SJSA1 (cell line): ENCODE measurements around the gene LPAR5. TPM values are rescaled to one million over a fixed set of nuclear protein-coding genes. Genes with fewer than 3 reads are reported as not detected.

ENCODE experiments used
- DNase-seq, 2 experiments: peaks; one replicate each; pipeline ENCODE4 v3.0.0-alpha.2; 2015 to 2020; ENCODE audit warnings: low spot score in 2 of 2, low read depth in 1 of 2
- H3K27ac ChIP-seq: fragments of 250-450 bp; sonication (Bioruptor Pico); 2 replicates; pipeline ENCODE4 v1.5.1; 2020; ENCODE audit warnings: mild to moderate bottlenecking, moderate library complexity
- H3K27me3 ChIP-seq: fragments of 250-450 bp; sonication (Bioruptor Pico); replicated peaks from 2 replicates; pipeline ENCODE4 v1.5.1; 2020; ENCODE audit warnings: mild to moderate bottlenecking, moderate library complexity
- H3K36me3 ChIP-seq: fragments of 250-450 bp; sonication (Bioruptor Pico); 2 replicates; pipeline ENCODE4 v1.5.1; 2020; ENCODE audit warnings: mild to moderate bottlenecking
- H3K4me1 ChIP-seq: fragments of 250-450 bp; sonication (Bioruptor Pico); replicated peaks from 2 replicates; pipeline ENCODE4 v1.6.1; 2021; ENCODE audit warnings: mild to moderate bottlenecking
- H3K4me3 ChIP-seq: fragments of 250-450 bp; sonication (Bioruptor Pico); 2 replicates; pipeline ENCODE4 v1.5.1; 2020; ENCODE audit warnings: mild to moderate bottlenecking
- H3K9me3 ChIP-seq: fragments of 250-450 bp; sonication (Bioruptor Pico); replicated peaks from 2 replicates; pipeline ENCODE4 v1.5.1; 2020; ENCODE audit warnings: mild to moderate bottlenecking
- total RNA-seq: library from RNA; depleted of rRNA; stranded (reverse); fragments of >200 nt; shearing (Covaris generic); gene quantifications from 2 replicates; pipeline ENCODE4 v1.2.3, GENCODE V29; 2014

LPAR5 gene
- total RNA-seq, 1 experiment from 2014 or later = not detected

DNA sequence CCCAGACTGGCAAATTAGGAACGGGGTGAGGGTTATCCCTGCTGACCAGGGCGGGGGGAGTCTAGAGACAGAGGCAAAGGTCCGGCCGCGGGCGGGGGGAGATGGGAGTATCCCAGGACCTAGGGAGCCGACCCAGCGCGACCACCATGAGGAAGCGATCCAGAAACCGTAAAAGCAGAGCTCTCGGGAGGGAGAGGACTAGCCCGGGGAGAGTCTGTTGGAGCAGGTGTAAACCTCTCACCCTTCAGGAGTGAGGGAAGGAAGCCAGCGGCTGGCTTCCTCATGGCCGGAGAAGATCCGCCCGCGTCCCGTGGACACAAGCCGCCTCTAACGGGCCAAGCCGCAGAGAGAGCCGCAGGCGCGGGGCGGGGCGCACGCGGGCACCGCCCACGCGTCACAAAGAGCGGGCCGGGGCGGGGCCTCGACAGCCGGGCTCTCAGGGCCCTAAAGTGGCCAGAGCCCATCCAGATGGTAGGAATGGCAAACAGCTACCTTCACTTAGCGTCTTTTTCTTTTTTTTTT, 11.4 kb upstream of the LPAR5 start, which contains the start of gene ACRBP:
ACRBP (minus strand) TSS at position 350 of the 522 bp plus-strand sequence; CDS start at position 284, 66 bp downstream.
- Histone ChIP-seq H3K36me3 (peaks cover 19% of the 10 kb centered on the region), H3K4me1 (no peaks in the 10 kb centered on the region), H3K27me3 (no peaks in the 10 kb centered on the region), H3K9me3 (no peaks in the 10 kb centered on the region), H3K4me3 (no peak within 1 kb of the TSS), H3K27ac (no peak within 1 kb of the TSS)
- DNase-seq = no peak

DNA sequence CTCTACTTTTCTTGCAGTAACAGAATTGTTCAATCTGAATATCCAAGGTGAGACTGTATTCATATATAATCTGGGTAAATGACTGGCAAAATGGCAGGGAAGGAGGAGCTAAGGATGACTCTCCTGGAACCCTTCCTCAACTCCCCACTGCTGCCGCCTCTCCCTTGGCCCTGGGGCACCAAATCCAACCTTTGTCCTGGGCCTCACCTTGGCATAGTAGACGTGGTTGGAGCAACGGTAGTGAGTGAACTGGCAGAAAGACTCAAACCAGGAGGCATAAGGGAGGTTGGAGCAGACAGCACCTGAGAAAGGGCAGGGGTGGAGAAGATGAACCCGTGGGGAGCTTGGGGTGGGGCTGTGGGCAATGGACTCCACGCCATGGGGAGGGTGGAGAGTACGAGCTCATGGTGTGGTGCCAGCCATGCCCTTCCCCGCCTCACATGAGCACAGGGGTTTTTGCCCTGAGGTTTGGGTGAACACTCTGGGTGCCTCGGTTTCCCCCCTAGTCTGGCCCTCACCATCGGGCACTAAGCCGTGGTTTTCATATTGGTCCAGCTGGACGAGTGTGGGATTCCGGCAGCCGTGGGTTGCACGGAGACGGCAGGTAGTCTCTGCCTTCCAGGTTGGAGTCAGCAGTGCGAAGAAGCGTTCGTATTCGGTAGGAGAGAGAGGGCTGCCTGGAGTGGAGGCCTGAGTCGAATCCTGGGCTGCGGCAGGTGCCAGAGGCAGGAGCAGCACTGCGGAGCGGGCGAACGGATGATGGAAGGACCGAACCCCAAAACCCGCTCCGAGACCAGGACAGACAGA, 10.7 kb upstream of the LPAR5 start:
- Histone ChIP-seq H3K27ac (no peak overlapping the region), H3K27me3 (no peaks in the 10 kb centered on the region), H3K9me3 (no peaks in the 10 kb centered on the region), H3K4me3 (no peak overlapping the region), H3K36me3 (peaks cover 16% of the 10 kb centered on the region), H3K4me1 (no peaks in the 10 kb centered on the region)
- DNase-seq = no peak

DNA sequence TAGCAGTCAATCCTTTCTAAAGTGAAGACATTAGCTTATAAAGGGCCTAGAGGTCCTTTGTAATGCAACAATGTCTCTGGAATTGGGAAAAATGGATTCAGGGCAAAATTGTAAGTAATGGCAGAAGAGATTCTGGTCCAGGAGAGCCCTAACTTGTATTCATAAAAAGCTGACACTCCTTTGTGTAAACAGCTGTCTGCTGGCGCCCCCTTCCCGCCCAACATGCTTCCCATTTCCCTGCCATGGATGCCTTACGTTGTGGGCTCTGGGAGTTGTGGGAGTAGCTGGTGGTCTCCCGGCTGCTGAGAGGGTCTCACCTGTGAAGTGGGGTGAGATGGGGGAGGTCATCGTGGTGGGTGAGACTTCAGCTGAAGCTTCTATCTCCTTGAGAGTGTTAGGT, 9.1 kb upstream of the LPAR5 start:
- DNase-seq = no peak
- H3K27ac ChIP-seq = no peak overlapping the region
- no peaks in the 10 kb centered on the region for H3K4me1 ChIP-seq
- 0 out of 2 replicates have a peak, but pooled peaks cover 6% of the 10 kb centered on the region for H3K36me3 ChIP-seq
- no peak overlapping the region for H3K4me3 ChIP-seq
- H3K9me3 ChIP-seq = no peaks in the 10 kb centered on the region
- no peaks in the 10 kb centered on the region for H3K27me3 ChIP-seq

DNA sequence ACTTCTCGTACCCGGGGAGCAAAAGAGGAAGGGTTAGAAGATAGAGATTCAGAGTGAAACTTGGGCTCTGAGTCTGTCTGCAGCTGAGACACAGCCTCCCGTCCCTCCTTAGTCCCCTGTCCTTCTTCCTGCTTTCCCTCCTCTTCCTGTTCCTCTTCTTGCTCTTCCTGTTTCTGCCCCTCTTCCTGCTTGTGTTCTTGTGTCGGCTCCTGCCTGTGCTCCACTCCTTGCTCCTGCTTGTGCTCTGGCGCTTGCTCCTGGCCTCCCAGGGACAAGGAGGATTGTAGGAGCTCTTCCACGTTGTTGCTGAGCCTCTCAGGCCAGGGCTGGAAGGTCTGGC, 8.5 kb upstream of the LPAR5 start:
- Histone ChIP-seq H3K27ac (no peak overlapping the region), H3K27me3 (no peaks in the 10 kb centered on the region), H3K4me3 (no peak overlapping the region), H3K36me3 (no peaks in the 10 kb centered on the region), H3K9me3 (no peaks in the 10 kb centered on the region), H3K4me1 (no peaks in the 10 kb centered on the region)
- DNase-seq = no peak

DNA sequence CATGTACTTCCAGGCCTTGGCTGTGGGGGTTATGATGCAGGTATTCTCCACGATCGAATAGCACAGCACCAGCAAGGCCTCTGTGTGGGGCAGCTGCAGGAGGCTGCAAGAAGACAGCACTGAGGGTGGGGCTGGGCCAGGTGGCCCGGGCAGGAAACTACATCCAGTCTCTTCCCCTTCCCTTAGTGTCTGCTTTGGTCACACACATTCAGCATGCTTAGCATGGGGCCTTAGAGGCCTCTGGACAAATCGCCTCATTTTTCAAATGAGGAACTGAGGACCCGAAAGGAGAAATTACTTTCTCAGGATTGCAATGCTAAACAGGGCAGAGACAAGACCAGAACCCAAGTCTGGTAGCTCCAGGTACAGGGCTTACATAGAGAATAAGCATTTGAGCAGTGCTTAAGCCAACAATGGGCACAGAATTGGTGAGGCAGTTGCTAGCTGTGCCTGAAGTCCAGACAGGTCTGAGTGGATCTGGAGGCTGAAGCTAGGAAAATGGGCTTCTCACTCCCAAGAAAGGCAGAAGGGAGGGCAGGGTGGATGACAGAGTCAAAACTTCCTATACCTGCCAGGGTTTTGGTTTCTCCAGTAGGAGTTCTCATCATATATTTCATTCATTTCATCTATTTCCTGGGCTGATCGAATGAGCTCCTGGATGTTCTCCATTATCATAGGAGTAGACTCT, 8.0 kb upstream of the LPAR5 start:
- no peaks in the 10 kb centered on the region for H3K9me3 ChIP-seq
- no peak overlapping the region for H3K27ac ChIP-seq

DNA sequence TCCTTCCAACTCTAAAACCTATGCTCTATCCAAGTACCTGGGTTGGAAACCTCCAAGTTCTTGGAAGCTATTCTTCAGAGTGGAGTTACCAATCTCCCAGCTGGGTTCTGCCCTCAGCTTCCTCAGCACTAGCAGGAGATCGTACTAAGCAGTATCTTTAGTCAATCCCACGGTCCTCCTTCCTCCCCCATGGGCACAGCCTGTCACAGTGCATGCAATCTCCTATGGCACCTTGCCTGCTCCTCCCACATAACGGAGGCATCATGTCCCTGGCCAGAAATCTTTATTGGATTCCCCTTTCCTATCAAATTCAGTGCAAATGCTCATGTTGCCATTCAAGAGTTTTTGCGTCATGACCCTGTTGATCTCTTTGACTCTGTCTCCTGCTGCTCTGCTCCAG, 5.4 kb upstream of the LPAR5 start:
- H3K9me3 ChIP-seq = no peaks in the 10 kb centered on the region

More for the DNA sequence above, 8.0 kb upstream of the LPAR5 start:
- Histone ChIP-seq H3K36me3 (no peaks in the 10 kb centered on the region), H3K4me3 (no peak overlapping the region), H3K4me1 (no peaks in the 10 kb centered on the region), H3K27me3 (no peaks in the 10 kb centered on the region)
- DNase-seq = no peak

DNA sequence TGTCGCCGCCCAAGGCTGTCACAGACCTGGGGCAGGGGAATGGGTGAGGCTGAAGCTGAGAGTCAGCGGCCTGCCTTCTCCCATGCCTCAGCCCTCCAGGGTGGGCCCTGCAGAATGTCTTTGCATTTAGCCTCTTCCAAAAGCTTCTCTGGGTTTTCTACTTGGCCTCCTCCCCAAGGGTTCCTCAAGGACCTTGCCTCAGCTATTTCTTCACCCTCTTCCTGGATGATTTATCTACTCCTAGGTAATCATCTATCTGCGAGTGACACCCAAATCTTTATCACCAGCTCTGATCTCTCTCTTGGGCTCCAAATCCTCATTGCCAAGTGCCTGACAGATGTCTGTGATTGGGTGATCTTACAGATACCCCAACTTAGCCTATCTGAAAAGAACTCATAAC, 4.7 kb upstream of the LPAR5 start:
- H3K36me3 ChIP-seq = no peaks in the 10 kb centered on the region
- peaks cover under 1% of the 10 kb centered on the region; the same call in 1 of the 2 replicates for H3K4me1 ChIP-seq
- no peak for DNase-seq
- no peak overlapping the region for H3K4me3 ChIP-seq
- H3K9me3 ChIP-seq = no peaks in the 10 kb centered on the region
- no peak overlapping the region for H3K27ac ChIP-seq
- H3K27me3 ChIP-seq = no peaks in the 10 kb centered on the region

More for the DNA sequence above, 5.4 kb upstream of the LPAR5 start:
- no peaks in the 10 kb centered on the region; the same call in 1 of the 2 replicates for H3K4me1 ChIP-seq
- H3K27ac ChIP-seq = no peak overlapping the region
- no peaks in the 10 kb centered on the region for H3K36me3 ChIP-seq
- DNase-seq = no peak
- H3K27me3 ChIP-seq = no peaks in the 10 kb centered on the region
- H3K4me3 ChIP-seq = no peak overlapping the region

DNA sequence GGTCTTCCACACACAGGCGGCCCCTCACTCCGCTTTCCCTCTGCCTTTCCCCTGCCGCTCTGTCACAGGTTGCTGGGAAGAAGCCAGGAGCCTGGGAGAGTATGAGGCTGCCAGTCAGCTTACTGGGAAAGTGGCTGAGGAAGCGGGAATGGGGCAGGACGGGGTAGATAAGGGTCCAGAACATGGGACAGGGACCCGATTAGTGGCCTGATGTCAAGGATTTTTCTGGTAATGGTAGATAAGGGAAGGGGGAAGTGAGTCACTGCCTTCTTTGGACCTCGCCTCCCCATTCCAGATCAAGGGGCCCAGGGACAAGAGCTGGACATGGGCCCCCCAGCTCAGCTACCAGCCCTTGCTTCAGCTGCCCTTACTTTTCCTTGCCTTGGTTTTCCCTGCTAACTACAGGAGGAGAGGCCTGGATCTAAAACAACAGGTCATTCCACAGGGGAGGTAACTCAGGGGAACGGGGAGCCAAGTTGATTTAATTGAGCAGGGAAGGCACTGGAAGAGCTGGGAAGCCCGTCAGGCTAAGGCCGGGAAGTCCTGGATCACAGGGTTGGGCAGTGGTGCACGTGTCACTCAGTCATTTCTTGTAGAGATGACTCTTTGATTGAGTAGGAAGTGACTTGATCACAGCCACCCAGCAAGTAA, 3.5 kb upstream of the LPAR5 start:
- no peak for DNase-seq
- Histone ChIP-seq H3K9me3 (no peaks in the 10 kb centered on the region), H3K27me3 (no peaks in the 10 kb centered on the region), H3K36me3 (no peaks in the 10 kb centered on the region), H3K27ac (no peak overlapping the region), H3K4me1 (peaks cover 3% of the 10 kb centered on the region; the same call in 1 of the 2 replicates), H3K4me3 (no peak overlapping the region)

DNA sequence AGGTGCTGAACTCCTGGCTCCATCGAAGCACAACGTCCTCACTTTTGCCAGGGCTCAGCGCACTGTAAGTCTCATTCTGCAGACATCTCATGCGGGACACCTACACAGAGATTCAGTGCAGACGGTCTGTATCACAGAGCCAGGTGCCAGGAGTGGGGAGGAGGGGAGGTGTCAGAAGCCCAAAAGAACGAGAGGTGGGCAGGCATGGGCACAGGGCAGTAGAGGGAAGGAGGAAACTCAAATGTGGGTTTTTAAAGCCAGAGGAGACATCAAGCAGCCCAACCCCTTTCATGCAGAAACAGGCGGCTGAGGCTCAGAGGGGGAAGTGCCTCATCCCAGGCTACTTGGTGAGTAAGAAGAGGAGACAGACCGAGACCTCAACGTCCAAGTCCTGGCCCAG, 2.5 kb upstream of the LPAR5 start:
- Histone ChIP-seq H3K36me3 (no peaks in the 10 kb centered on the region), H3K4me3 (no peak overlapping the region), H3K9me3 (no peaks in the 10 kb centered on the region), H3K27me3 (no peaks in the 10 kb centered on the region), H3K4me1 (peaks cover 3% of the 10 kb centered on the region; the same call in 1 of the 2 replicates), H3K27ac (no peak overlapping the region)
- no peak for DNase-seq

DNA sequence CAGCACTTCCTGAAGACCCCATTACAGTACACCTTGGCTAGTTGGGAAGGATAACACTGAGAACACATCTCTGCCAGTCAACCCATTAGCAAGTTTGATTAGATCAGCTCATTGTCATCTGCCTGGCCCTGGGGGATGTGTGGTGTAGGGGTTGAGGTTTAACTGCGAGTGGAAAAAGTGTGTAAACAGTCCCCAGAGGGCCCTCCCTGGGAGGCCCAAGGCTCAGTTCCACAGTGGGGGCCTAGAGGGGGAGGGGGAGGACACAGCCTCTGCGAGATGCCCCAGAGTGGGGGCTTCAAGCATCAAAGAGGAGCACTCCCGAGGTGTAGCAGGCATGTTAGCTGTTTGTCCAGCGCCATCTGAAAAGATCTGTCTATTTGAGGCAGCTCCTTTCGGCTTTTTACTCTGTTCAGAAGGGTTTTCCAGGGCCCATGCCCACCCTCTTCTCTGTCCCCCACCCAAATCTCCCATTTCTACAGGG, 344 bp downstream of the LPAR5 start:
- DNase-seq = no peak
- Histone ChIP-seq H3K9me3 (no peaks in the 10 kb centered on the region), H3K4me1 (peaks cover 3% of the 10 kb centered on the region; the same call in 1 of the 2 replicates), H3K36me3 (no peaks in the 10 kb centered on the region), H3K4me3 (no peak overlapping the region), H3K27me3 (no peaks in the 10 kb centered on the region), H3K27ac (no peak overlapping the region)

DNA sequence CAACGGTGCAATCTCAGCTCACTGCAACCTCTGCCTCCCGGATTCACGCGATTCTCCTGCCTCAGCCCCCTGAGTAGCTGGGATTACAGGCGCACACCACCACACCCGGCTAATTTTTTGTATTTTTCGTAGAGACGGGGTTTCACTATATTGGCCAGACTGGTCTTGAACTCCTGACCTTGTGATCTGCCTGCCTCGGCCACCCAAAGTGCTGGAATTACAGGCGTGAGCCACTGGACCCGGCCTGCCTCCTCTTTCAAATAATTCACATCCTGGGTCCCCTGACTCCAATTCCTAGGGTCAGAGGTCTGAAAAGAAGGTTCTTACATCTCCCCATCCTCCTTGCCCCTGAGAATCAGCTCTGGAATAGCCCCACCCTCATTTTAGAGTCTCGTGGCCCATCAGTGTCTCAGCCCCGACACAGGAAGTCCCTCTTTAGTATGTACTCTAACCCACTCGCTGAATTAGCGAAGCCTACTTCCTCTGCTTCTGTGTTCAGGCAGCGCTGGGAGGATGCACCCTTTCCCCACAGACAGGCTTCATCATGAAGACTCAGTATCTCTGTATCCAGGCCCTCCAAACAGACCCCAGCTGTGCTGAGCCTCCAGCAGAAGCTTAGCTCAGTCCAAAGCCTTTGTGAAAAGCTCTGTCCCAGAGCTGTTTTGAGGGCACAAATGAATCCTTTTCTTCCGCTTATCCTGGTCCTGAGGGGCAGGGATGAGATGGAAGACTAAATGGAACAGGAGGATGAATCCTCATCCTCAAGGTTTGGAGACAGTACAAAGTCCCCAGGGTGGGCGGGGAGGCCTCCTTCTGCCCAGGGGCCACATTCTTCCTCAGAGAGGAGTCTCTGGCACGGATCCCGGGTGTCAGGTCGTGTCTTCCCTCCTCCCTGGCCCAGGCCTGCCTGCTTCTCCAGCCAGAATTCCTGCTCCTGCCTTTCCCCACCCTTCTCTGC, 3.5 kb downstream of the LPAR5 start:
- Histone ChIP-seq H3K4me3 (no peak overlapping the region), H3K9me3 (no peaks in the 10 kb centered on the region), H3K27ac (no peak overlapping the region), H3K36me3 (no peaks in the 10 kb centered on the region), H3K4me1 (peaks cover 3% of the 10 kb centered on the region; the same call in 1 of the 2 replicates), H3K27me3 (no peaks in the 10 kb centered on the region)
- DNase-seq = no peak

DNA sequence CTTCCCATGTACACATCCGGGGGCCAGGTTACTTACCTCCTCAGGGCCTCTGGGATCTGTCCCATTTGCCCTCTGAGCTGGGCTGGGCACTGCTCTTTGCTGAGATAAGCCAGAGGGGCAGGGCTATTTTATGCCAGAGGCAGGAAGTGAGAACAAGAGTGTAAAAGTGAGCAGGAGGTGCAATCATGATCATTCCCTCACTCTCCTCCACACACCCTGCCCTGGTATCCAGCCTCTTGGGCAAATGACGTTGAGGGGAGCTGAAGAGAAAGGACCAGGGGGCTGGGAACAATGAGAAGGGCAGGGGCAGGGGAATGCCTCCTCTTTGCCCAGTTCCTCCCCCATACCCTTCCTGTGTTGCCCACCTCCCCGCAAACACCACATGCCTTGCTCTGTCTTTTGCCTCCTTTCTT, 4.2 kb downstream of the LPAR5 start:
- Histone ChIP-seq H3K9me3 (no peaks in the 10 kb centered on the region), H3K27ac (no peak overlapping the region), H3K4me1 (peaks cover 3% of the 10 kb centered on the region; the same call in 1 of the 2 replicates), H3K4me3 (no peak overlapping the region), H3K27me3 (no peaks in the 10 kb centered on the region), H3K36me3 (no peaks in the 10 kb centered on the region)
- DNase-seq = no peak

DNA sequence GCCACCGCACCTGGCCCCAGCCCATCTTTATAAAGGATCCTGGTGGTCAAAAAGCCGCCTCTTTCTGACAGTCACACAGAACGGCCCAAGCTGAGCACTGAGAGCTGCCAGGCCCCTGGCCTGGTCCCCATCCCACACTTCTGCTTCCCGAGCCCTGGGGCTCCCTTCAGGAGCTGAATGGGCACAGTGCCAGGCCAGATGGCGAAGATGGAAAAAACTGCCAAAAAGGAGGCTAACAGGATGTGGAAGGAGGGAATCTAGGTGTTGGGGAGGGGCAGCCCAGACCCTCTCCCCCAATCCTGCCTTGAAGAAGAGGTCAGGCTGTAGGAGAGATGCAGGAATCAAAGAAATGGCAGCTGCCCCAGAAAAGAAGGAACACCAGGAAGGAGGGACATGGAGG, 5.0 kb downstream of the LPAR5 start:
- Histone ChIP-seq H3K4me3 (no peak overlapping the region), H3K27me3 (no peaks in the 10 kb centered on the region), H3K36me3 (no peaks in the 10 kb centered on the region), H3K9me3 (no peaks in the 10 kb centered on the region), H3K27ac (no peak overlapping the region), H3K4me1 (peaks cover 3% of the 10 kb centered on the region; the same call in 1 of the 2 replicates)
- DNase-seq = no peak
